Heart left ventricle (tissue), 13 donors: ENCODE data around the gene PELO.

Experiments
- POLR2A ChIP-seq, 2 donors: fragments of 450-650 bp; IDR thresholded peaks; one replicate each; pipeline ENCODE4 v1.6.1; 2017; ENCODE audit warnings: antibody characterized with exemption in 2 of 2, mild to moderate bottlenecking in 2 of 2, moderate library complexity in 2 of 2
- TF ChIP-seq, protein P1 (sequence below), 12 donors: fragments of 200-600 bp; sonication (generic) in 4 of 12; IDR thresholded peaks; one replicate each; pipeline versions ENCODE4 v1.5.0 to v1.8.0; 2018 to 2022; ENCODE audit warnings: antibody characterized with exemption in 12 of 12, mild to moderate bottlenecking in 5 of 12
- donor health status: ischemic (EF 13 %, LVEDD 7.1; RV severe dilation, severe dysfunction).
- donor health status: DM: no; HTN: yes; CAD: no.
- donor health status: DM: no; HTN: no; CAD: no.
- donor health status: ischemic (EF 25% LVEDD 6.9; RV normal size, moderate dysfunction).
- donor health status: ischemic (EF 25% LVEDD 5.7; RV mildly dilated, moderate dysfunction).
- donor health status: ischemic (EF 35%, LVEDD 5.7; RV mildly dilated, moderate dysfunction).
- donor health status: nonischemic (EF 11% LVEDD 7.7; RV severe dilation, severe dysfunction).
- donor health status: DM: yes; HTN: yes; CAD: no.
- donor health status: PGD.
- donor health status: ischemic (EF 29% LVEDD 5.4; RV normal size, mild dysfunction).
- donor health status: nonischemic (EF 23%, LVEDD 6.1; RV moderate dilation, normal function).

DNA sequence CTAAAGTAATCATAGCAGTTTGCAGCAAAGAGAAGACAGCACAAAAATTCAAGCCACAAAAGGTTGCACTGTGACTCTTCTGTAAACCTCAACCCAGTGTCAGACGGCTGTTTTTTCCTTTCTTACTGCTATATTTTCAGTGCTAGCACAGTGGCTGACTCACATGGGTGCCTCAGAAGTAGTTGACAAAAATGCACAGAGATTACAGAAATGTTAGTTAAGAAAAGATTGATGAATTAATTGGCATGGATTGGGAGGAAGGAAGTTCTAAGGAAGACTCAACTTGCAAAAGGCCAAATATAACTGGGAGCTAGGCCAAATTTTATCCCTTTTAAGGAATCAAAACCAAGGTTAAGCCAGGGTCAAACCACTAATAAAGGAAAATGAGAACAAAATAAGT is 43.7 kb upstream of the PELO start:
- TF ChIP-seq, protein P1, sequence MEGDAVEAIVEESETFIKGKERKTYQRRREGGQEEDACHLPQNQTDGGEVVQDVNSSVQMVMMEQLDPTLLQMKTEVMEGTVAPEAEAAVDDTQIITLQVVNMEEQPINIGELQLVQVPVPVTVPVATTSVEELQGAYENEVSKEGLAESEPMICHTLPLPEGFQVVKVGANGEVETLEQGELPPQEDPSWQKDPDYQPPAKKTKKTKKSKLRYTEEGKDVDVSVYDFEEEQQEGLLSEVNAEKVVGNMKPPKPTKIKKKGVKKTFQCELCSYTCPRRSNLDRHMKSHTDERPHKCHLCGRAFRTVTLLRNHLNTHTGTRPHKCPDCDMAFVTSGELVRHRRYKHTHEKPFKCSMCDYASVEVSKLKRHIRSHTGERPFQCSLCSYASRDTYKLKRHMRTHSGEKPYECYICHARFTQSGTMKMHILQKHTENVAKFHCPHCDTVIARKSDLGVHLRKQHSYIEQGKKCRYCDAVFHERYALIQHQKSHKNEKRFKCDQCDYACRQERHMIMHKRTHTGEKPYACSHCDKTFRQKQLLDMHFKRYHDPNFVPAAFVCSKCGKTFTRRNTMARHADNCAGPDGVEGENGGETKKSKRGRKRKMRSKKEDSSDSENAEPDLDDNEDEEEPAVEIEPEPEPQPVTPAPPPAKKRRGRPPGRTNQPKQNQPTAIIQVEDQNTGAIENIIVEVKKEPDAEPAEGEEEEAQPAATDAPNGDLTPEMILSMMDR (IDR thresholded peaks at IDR 0.05), result no peak
- TF ChIP-seq POLR2A (IDR thresholded peaks at IDR 0.05), result no peak
